ENCODE data around the gene CAV1.

Gene CAV1

GRCh38 chr7:116560021-116560970 is 35.5 kb downstream of the CAV1 start:
- no peak for DNase-seq

GRCh38 chr7:116561697-116562483 is 37.1 kb downstream of the CAV1 start:
- DNase-seq = no peak

GRCh38 chr7:116562529-116563121 is 37.8 kb downstream of the CAV1 start:
- DNase-seq = no peak

- DNase-seq = no peak
These were observed 41.1 kb downstream of the CAV1 start for GRCh38 chr7:116565981-116566380.

GRCh38 chr7:116566666-116567065 is 41.8 kb downstream of the CAV1 start:
- DNase-seq = no peak

GRCh38 chr7:116569737-116570136 is 44.9 kb downstream of the CAV1 start:
- DNase-seq = no peak

- DNase-seq = no peak
These were observed 45.5 kb downstream of the CAV1 start for GRCh38 chr7:116570306-116570705.

- peak in 2 of 4 experiments; percentile 36 to 48 for DNase-seq
These were observed 46.2 kb downstream of the CAV1 start for GRCh38 chr7:116571037-116571436.

GRCh38 chr7:116571552-116571951 is 46.7 kb downstream of the CAV1 start:
- DNase-seq = no peak

- DNase-seq = no peak
These were observed 47.2 kb downstream of the CAV1 start for GRCh38 chr7:116572036-116572435.

GRCh38 chr7:116573541-116573940 is 48.7 kb downstream of the CAV1 start:
- DNase-seq = peak; percentile 15 to 41 (median 29)

GRCh38 chr7:116574025-116574822 is 49.4 kb downstream of the CAV1 start:
- DNase-seq = peak; percentile 23 to 49 (median 48)

GRCh38 chr7:116575853-116576252 is 51.0 kb downstream of the CAV1 start:
- DNase-seq = no peak

- DNase-seq = peak in 1 of 4 experiments; percentile 39
These were observed 51.8 kb downstream of the CAV1 start for GRCh38 chr7:116576350-116577319.

- DNase-seq = no peak
These were observed 52.6 kb downstream of the CAV1 start for GRCh38 chr7:116577320-116577871.

- DNase-seq = no peak
These were observed 53.7 kb downstream of the CAV1 start for GRCh38 chr7:116578526-116578925.

GRCh38 chr7:116579322-116579721 is 54.5 kb downstream of the CAV1 start:
- DNase-seq = peak in 3 of 4 experiments; percentile 28 to 44 (median 41)

- DNase-seq = no peak
These were observed 55.0 kb downstream of the CAV1 start for GRCh38 chr7:116579835-116580234.

GRCh38 chr7:116582164-116582732 is 57.4 kb downstream of the CAV1 start:
- DNase-seq = no peak

- DNase-seq = no peak
These were observed 58.1 kb downstream of the CAV1 start for GRCh38 chr7:116582806-116583444.

Measured in suppressor macrophage (primary cell).